Mesenchymal stem cell (in vitro differentiated cells and primary cell): Measurements from ENCODE around the gene PTPN12.

Experiments used
- DNase-seq: peaks from one replicate; pipeline ENCODE4 v3.0.0-alpha.2; 2013
- H2AFZ ChIP-seq: one replicate; pipeline ENCODE4 v1.6.1; 2013; ENCODE audit warnings: low read depth, mild to moderate bottlenecking, control low read depth, inconsistent platforms, low read length, moderate library complexity
- H2AK5ac ChIP-seq: 2 replicates; pipeline ENCODE4 v1.6.1; 2013; ENCODE audit warnings: low read length, moderate library complexity, mild to moderate bottlenecking, inconsistent platforms; ENCODE audit not compliant: severe bottlenecking
- H2BK120ac ChIP-seq: one replicate; pipeline ENCODE4 v1.6.1; 2013; ENCODE audit warnings: low read depth, mild to moderate bottlenecking, inconsistent platforms, low read length, moderate library complexity
- H2BK12ac ChIP-seq, 2 experiments: one replicate each; pipeline ENCODE4 v1.6.1; 2013; ENCODE audit warnings: inconsistent platforms in 2 of 2, low read length in 2 of 2, mild to moderate bottlenecking in 2 of 2, moderate library complexity in 2 of 2, control low read depth in 1 of 2
- H2BK15ac ChIP-seq: one replicate; pipeline ENCODE4 v1.6.1; 2013; ENCODE audit warnings: mild to moderate bottlenecking, low read depth, inconsistent platforms; ENCODE audit not compliant: poor library complexity, severe bottlenecking
- H2BK5ac ChIP-seq: 2 replicates; pipeline ENCODE4 v1.6.1; 2013; ENCODE audit warnings: low read depth, mild to moderate bottlenecking, low read length, control low read depth, inconsistent platforms; ENCODE audit not compliant: poor library complexity, severe bottlenecking
- H3K14ac ChIP-seq, 2 experiments: one replicate each; pipeline ENCODE4 v1.6.1; 2013; ENCODE audit warnings: inconsistent platforms in 2 of 2, low read length in 2 of 2, control low read depth in 1 of 2, mild to moderate bottlenecking in 1 of 2, moderate library complexity in 1 of 2
- H3K18ac ChIP-seq, 2 experiments: one replicate each; pipeline ENCODE4 v1.6.1; 2013; ENCODE audit warnings: inconsistent platforms in 2 of 2, low read length in 2 of 2, control low read depth in 1 of 2, low read depth in 1 of 2, mild to moderate bottlenecking in 1 of 2
- H3K23ac ChIP-seq, 2 experiments: one replicate each; pipeline ENCODE4 v1.6.1; 2013; ENCODE audit warnings: inconsistent platforms in 2 of 2, low read length in 2 of 2, mild to moderate bottlenecking in 2 of 2, moderate library complexity in 2 of 2, control low read depth in 1 of 2
- H3K27ac ChIP-seq: 2 replicates; pipeline ENCODE4 v1.5.1; 2013; ENCODE audit warnings: mild to moderate bottlenecking, moderate library complexity, low read length, control low read depth, inconsistent platforms; ENCODE audit not compliant: poor library complexity, severe bottlenecking
- H3K27me3 ChIP-seq, 2 experiments: 2 replicates each; pipeline versions ENCODE4 v1.6.1 to v1.7.0; 2013; ENCODE audit warnings: low read length in 2 of 2, mild to moderate bottlenecking in 2 of 2, moderate library complexity in 2 of 2, control low read depth in 1 of 2, inconsistent platforms in 1 of 2; ENCODE audit not compliant: control insufficient read depth in 1 of 2, insufficient read depth in 1 of 2
- H3K36me3 ChIP-seq, 2 experiments: 2 replicates each; pipeline versions ENCODE4 v1.6.1 to v1.7.0; 2013; ENCODE audit warnings: low read length in 2 of 2, control low read depth in 1 of 2, inconsistent platforms in 1 of 2, low read depth in 1 of 2, mild to moderate bottlenecking in 1 of 2; ENCODE audit not compliant: insufficient read depth in 2 of 2, control insufficient read depth in 1 of 2
- H3K4ac ChIP-seq, 2 experiments: one replicate each; pipeline ENCODE4 v1.6.1; 2013; ENCODE audit warnings: inconsistent platforms in 2 of 2, low read length in 2 of 2, mild to moderate bottlenecking in 2 of 2, moderate library complexity in 2 of 2, control low read depth in 1 of 2, low read depth in 1 of 2
- H3K4me1 ChIP-seq: 2 replicates; pipeline ENCODE4 v1.6.1; 2013; ENCODE audit warnings: low read depth, low read length, control low read depth; ENCODE audit not compliant: control insufficient read depth, insufficient read depth
- H3K4me2 ChIP-seq: 2 replicates; pipeline ENCODE4 v1.6.1; 2013; ENCODE audit warnings: low read length, mild to moderate bottlenecking, inconsistent platforms; ENCODE audit not compliant: poor library complexity, severe bottlenecking
- H3K4me3 ChIP-seq, 2 experiments: 2 replicates each; pipeline versions ENCODE4 v1.5.1 to v1.7.0; 2013; ENCODE audit warnings: low read length in 2 of 2, mild to moderate bottlenecking in 2 of 2, control low read depth in 1 of 2, low read depth in 1 of 2; ENCODE audit not compliant: insufficient read depth in 1 of 2
- H3K79me1 ChIP-seq: replicated peaks from 2 replicates; pipeline ENCODE4 v1.6.1; 2013; ENCODE audit warnings: mild to moderate bottlenecking, control low read depth, low read length, inconsistent platforms; ENCODE audit not compliant: poor library complexity, severe bottlenecking
- H3K9ac ChIP-seq: 2 replicates; pipeline ENCODE4 v1.7.0; 2013; ENCODE audit warnings: mild to moderate bottlenecking, low read length, moderate library complexity
- H3K9me3 ChIP-seq: 2 replicates; pipeline ENCODE4 v1.7.0; 2013; ENCODE audit warnings: mild to moderate bottlenecking, low read length; ENCODE audit not compliant: control insufficient read depth
- H4K8ac ChIP-seq: one replicate; pipeline ENCODE4 v1.6.1; 2013; ENCODE audit warnings: inconsistent platforms, mild to moderate bottlenecking, low read length, moderate library complexity
- H4K91ac ChIP-seq: one replicate; pipeline ENCODE4 v1.6.1; 2013; ENCODE audit warnings: mild to moderate bottlenecking, low read length, inconsistent platforms
- WGBS: methylation state at CpG from one replicate; pipeline ENCODE4 v1.1.7; 2013; ENCODE audit warnings: mixed read lengths; 5-methylcytosine and 5-hydroxymethylcytosine counted together

Gene PTPN12

GRCh38 chr7:77629797-77630196 lies 92.7 kb downstream of the PTPN12 start:
- no peak overlapping the region for H3K14ac ChIP-seq
- H2AFZ ChIP-seq = no peak overlapping the region
- H3K27ac ChIP-seq = no peak overlapping the region
- H3K9ac ChIP-seq = no peak overlapping the region
- 100% methylated on average over 3 of the region's 4 CpGs for WGBS
- no peak overlapping the region for H4K91ac ChIP-seq
- H3K4ac ChIP-seq = no peak overlapping the region
- DNase-seq = no peak
- no peak overlapping the region for H2BK5ac ChIP-seq
- H3K36me3 ChIP-seq = peaks cover 27 to 93% of the 10 kb centered on the region in 2 experiments
- no peaks in the 10 kb centered on the region for H3K9me3 ChIP-seq
- H2BK15ac ChIP-seq = no peak overlapping the region
- H2BK12ac ChIP-seq = no peak overlapping the region
- no peak overlapping the region for H3K23ac ChIP-seq
- no peak overlapping the region for H3K4me3 ChIP-seq
- no peaks in the 10 kb centered on the region for H3K27me3 ChIP-seq
- no peak overlapping the region for H4K8ac ChIP-seq
- no peak overlapping the region for H3K18ac ChIP-seq
- no peak overlapping the region for H2AK5ac ChIP-seq
- no peak overlapping the region for H2BK120ac ChIP-seq
- H3K4me2 ChIP-seq = no peak overlapping the region
- H3K79me1 ChIP-seq = peaks cover 20% of the 10 kb centered on the region
- H3K4me1 ChIP-seq = no peaks in the 10 kb centered on the region

GRCh38 chr7:77631820-77632219 lies 94.7 kb downstream of the PTPN12 start:
- Histone ChIP-seq H2BK15ac (no peak overlapping the region), H2BK5ac (no peak overlapping the region), H3K4me1 (no peaks in the 10 kb centered on the region), H3K23ac (no peak overlapping the region), H4K8ac (no peak overlapping the region), H2BK12ac (no peak overlapping the region), H3K9me3 (no peaks in the 10 kb centered on the region), H3K79me1 (peaks cover 24% of the 10 kb centered on the region), H3K4me2 (no peak overlapping the region), H3K36me3 (peaks cover 28 to 96% of the 10 kb centered on the region in 2 experiments), H3K18ac (no peak overlapping the region), H3K27ac (no peak overlapping the region), H4K91ac (no peak overlapping the region), H3K14ac (no peak overlapping the region), H3K27me3 (no peaks in the 10 kb centered on the region), H3K4me3 (no peak overlapping the region), H3K9ac (no peak overlapping the region), H2AFZ (no peak overlapping the region), H2BK120ac (no peak overlapping the region), H3K4ac (no peak overlapping the region), H2AK5ac (no peak overlapping the region)
- WGBS = 96% methylated on average over 2 of the region's 2 CpGs
- DNase-seq = peak; percentile 20

GRCh38 chr7:77644774-77645173 lies 107.7 kb downstream of the PTPN12 start:
- Histone ChIP-seq H2AK5ac (no peak overlapping the region), H3K36me3 (peaks cover 50 to 82% of the 10 kb centered on the region in 2 experiments), H3K79me1 (peaks cover 13% of the 10 kb centered on the region), H4K8ac (no peak overlapping the region), H3K27ac (no peak overlapping the region), H2AFZ (no peak overlapping the region), H3K4me2 (no peak overlapping the region), H3K9ac (no peak overlapping the region), H3K4me1 (peaks cover 3% of the 10 kb centered on the region), H3K23ac (no peak overlapping the region), H2BK15ac (no peak overlapping the region), H2BK5ac (no peak overlapping the region), H2BK12ac (no peak overlapping the region), H3K9me3 (no peaks in the 10 kb centered on the region), H4K91ac (no peak overlapping the region), H2BK120ac (no peak overlapping the region), H3K14ac (no peak overlapping the region), H3K27me3 (no peaks in the 10 kb centered on the region), H3K18ac (no peak overlapping the region), H3K4ac (no peak overlapping the region), H3K4me3 (no peak overlapping the region)
- 81% methylated on average over 4 of the region's 4 CpGs for WGBS
- DNase-seq = peak; percentile 26

GRCh38 chr7:77648742-77649338 lies 111.7 kb downstream of the PTPN12 start:
- Histone ChIP-seq H3K79me1 (peaks cover 12% of the 10 kb centered on the region), H3K9ac (no peak overlapping the region), H2BK5ac (no peak overlapping the region), H2BK12ac (no peak overlapping the region), H3K18ac (no peak overlapping the region), H2AK5ac (no peak overlapping the region), H3K4me1 (peaks cover 5% of the 10 kb centered on the region), H3K14ac (no peak overlapping the region), H3K23ac (no peak overlapping the region), H3K27ac (no peak overlapping the region), H2BK15ac (no peak overlapping the region), H3K27me3 (no peaks in the 10 kb centered on the region), H4K91ac (no peak overlapping the region), H2AFZ (no peak overlapping the region), H3K36me3 (peaks cover 41 to 61% of the 10 kb centered on the region in 2 experiments), H3K4me3 (no peak overlapping the region), H3K4me2 (no peak overlapping the region), H3K4ac (no peak overlapping the region), H2BK120ac (no peak overlapping the region), H4K8ac (no peak overlapping the region), H3K9me3 (no peaks in the 10 kb centered on the region)
- no peak for DNase-seq
- 98% methylated on average over 5 of the region's 6 CpGs for WGBS
